ENCODE data around the gene TTBK1.

DNA sequence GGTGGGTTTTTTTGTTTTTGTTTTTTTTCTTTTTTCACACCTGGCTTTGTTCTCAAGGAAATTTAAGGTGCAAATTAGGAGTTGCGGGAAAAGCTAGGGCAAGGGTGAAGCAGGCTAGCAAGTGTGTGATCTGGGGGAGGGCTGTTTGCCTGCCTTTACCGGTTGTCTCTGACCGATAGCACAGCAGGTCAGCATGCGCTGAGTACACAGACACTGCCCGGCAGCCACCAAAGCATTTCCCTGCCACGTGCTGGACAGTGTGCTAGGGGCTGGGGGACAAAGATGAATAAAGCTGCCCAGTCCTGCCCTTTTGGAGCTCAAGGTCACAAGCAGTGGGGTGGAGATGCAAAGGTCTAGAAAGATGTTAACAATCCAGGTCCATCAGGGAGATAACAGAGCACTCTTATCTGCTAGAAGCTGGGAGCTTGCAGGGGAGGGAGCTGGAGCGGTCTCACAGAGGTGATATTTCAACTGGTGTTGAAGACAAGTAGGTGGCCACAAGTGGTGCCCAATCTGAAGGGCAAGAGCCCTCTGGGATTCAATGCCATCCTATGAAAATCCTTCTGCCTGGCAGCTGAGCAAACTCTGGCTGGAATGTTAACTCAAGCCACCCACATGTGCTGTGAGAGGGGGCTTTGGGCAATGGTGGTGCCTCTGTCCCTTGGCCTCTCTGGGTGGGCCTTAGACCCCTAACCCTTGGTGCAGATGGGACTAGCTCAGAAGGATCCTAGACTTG is 24.5 kb downstream of the TTBK1 start:
- no peak for TF ChIP-seq POLR2A (IDR thresholded peaks at IDR 0.05)
- TF ChIP-seq, protein P1, sequence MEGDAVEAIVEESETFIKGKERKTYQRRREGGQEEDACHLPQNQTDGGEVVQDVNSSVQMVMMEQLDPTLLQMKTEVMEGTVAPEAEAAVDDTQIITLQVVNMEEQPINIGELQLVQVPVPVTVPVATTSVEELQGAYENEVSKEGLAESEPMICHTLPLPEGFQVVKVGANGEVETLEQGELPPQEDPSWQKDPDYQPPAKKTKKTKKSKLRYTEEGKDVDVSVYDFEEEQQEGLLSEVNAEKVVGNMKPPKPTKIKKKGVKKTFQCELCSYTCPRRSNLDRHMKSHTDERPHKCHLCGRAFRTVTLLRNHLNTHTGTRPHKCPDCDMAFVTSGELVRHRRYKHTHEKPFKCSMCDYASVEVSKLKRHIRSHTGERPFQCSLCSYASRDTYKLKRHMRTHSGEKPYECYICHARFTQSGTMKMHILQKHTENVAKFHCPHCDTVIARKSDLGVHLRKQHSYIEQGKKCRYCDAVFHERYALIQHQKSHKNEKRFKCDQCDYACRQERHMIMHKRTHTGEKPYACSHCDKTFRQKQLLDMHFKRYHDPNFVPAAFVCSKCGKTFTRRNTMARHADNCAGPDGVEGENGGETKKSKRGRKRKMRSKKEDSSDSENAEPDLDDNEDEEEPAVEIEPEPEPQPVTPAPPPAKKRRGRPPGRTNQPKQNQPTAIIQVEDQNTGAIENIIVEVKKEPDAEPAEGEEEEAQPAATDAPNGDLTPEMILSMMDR (IDR thresholded peaks at IDR 0.05): no peak
